Neutrophil (primary cell): ENCODE measurements around the gene F7.
"Not testable (repeated sequence)": the region's sequence is repeated elsewhere in the genome, so short reads cannot be mapped to it uniquely, and the experiment has no call there.

Source experiments
- H3K27ac ChIP-seq: fragments of 200-600 bp; sonication (generic); 2 replicates; pipeline ENCODE4 v1.5.1; 2016; ENCODE audit warnings: mild to moderate bottlenecking, moderate library complexity
- H3K27me3 ChIP-seq: fragments of 200-600 bp; sonication (generic); 2 replicates; pipeline ENCODE4 v1.6.0; 2016; ENCODE audit warnings: mild to moderate bottlenecking
- H3K36me3 ChIP-seq: fragments of 200-600 bp; sonication (generic); 2 replicates; pipeline ENCODE4 v1.5.1; 2017
- H3K4me1 ChIP-seq, 2 experiments: fragments of 200-600 bp in 1 of 2; sonication (generic) in 1 of 2; 1 replicate in 1 of 2; 2 replicates in 1 of 2; pipeline versions ENCODE4 v1.5.1 to v1.6.1; 2013 to 2016; ENCODE audit warnings: low read depth in 1 of 2, low read length in 1 of 2, mild to moderate bottlenecking in 1 of 2, moderate library complexity in 1 of 2; ENCODE audit not compliant: control insufficient read depth in 1 of 2, insufficient read depth in 1 of 2
- H3K4me3 ChIP-seq, 2 experiments: fragments of 200-600 bp in 1 of 2; sonication (generic) in 1 of 2; 1 replicate in 1 of 2; 2 replicates in 1 of 2; pipeline ENCODE4 v1.5.1; 2013 to 2016; ENCODE audit warnings: low read depth in 1 of 2, low read length in 1 of 2, mild to moderate bottlenecking in 1 of 2, moderate library complexity in 1 of 2
- H3K9me3 ChIP-seq: fragments of 200-600 bp; sonication (generic); 2 replicates; pipeline ENCODE4 v1.5.1; 2016
- CTCF ChIP-seq: fragments of 200-600 bp; sonication (generic); IDR thresholded peaks from 2 replicates; pipeline ENCODE4 v1.5.1; 2016; ENCODE audit warnings: antibody characterized with exemption

F7 gene

GRCh38 chr13:113105921-113106452, 396 bp downstream of the F7 start:
- peaks cover 4% of the 10 kb centered on the region for H3K9me3 ChIP-seq
- H3K27ac ChIP-seq = no peak overlapping the region
- peaks cover 46% of the 10 kb centered on the region for H3K27me3 ChIP-seq
- H3K4me3 ChIP-seq = no peak overlapping the region
- no peaks in the 10 kb centered on the region for H3K4me1 ChIP-seq
- H3K36me3 ChIP-seq = no peaks in the 10 kb centered on the region
- no peak for TF ChIP-seq CTCF

- TF ChIP-seq CTCF = no peak
- Histone ChIP-seq H3K36me3 (no peaks in the 10 kb centered on the region), H3K27ac (no peak overlapping the region)
Measured at GRCh38 chr13:113106711-113107351, 1.2 kb downstream of the F7 start.

GRCh38 chr13:113108521-113108920, 2.9 kb downstream of the F7 start:
- not testable (repeated sequence) for H3K9me3 ChIP-seq, H3K36me3 ChIP-seq, H3K27ac ChIP-seq, H3K4me3 ChIP-seq, H3K4me1 ChIP-seq
- peaks cover 69% of the 10 kb centered on the region for H3K27me3 ChIP-seq

More at GRCh38 chr13:113106711-113107351, 1.2 kb downstream of the F7 start:
- Histone ChIP-seq H3K4me3 (no peak overlapping the region), H3K9me3 (peaks cover 4% of the 10 kb centered on the region), H3K4me1 (no peaks in the 10 kb centered on the region), H3K27me3 (peaks cover 55% of the 10 kb centered on the region)

- no peak overlapping the region for H3K4me3 ChIP-seq
- no peak overlapping the region for H3K27ac ChIP-seq
- H3K27me3 ChIP-seq = peaks cover 69% of the 10 kb centered on the region
- no peaks in the 10 kb centered on the region for H3K36me3 ChIP-seq
- H3K4me1 ChIP-seq = no peaks in the 10 kb centered on the region
- no peak for TF ChIP-seq CTCF
- peaks cover 4% of the 10 kb centered on the region for H3K9me3 ChIP-seq
Measured at GRCh38 chr13:113109151-113110047, 3.8 kb downstream of the F7 start.

GRCh38 chr13:113110048-113110851, 4.7 kb downstream of the F7 start:
- H3K4me1 ChIP-seq = no peaks in the 10 kb centered on the region
- H3K27ac ChIP-seq = no peak overlapping the region
- no peak for TF ChIP-seq CTCF
- H3K27me3 ChIP-seq = peaks cover 69% of the 10 kb centered on the region
- H3K4me3 ChIP-seq = no peak overlapping the region
- H3K9me3 ChIP-seq = peaks cover 4% of the 10 kb centered on the region
- H3K36me3 ChIP-seq = no peaks in the 10 kb centered on the region
